ENCODE data around the gene NCOA3. TPM values are rescaled to one million over a fixed set of nuclear protein-coding genes. Genes with fewer than 3 reads are reported as not detected.
A peak's percentile ranks its signal among the peaks of the same experiment; 100 is the strongest.

Gene NCOA3
- total RNA-seq, 1 donor, result 44.5 TPM

DNA sequence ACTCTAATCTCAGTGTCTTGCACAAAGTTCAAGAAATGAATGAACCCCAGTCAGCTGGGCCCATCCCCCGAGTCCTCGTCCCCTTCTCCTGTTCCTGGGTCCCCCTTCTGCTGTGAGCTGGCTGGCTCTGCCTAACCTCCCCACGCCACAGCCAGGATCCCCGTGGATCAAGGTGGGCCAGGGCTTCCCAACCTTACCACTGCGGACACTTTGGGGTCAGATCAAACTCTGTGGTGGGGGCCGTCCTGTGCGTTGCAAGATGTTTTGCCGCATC, 167.4 kb downstream of the NCOA3 start:
- no peak overlapping the region for H3K4me3 ChIP-seq (ENCODE audit: insufficient read depth, low read length)
- H4K20me1 ChIP-seq (ENCODE audit: insufficient read depth, low read length), result peaks cover 2% of the 10 kb centered on the region
- TF ChIP-seq, protein P1, sequence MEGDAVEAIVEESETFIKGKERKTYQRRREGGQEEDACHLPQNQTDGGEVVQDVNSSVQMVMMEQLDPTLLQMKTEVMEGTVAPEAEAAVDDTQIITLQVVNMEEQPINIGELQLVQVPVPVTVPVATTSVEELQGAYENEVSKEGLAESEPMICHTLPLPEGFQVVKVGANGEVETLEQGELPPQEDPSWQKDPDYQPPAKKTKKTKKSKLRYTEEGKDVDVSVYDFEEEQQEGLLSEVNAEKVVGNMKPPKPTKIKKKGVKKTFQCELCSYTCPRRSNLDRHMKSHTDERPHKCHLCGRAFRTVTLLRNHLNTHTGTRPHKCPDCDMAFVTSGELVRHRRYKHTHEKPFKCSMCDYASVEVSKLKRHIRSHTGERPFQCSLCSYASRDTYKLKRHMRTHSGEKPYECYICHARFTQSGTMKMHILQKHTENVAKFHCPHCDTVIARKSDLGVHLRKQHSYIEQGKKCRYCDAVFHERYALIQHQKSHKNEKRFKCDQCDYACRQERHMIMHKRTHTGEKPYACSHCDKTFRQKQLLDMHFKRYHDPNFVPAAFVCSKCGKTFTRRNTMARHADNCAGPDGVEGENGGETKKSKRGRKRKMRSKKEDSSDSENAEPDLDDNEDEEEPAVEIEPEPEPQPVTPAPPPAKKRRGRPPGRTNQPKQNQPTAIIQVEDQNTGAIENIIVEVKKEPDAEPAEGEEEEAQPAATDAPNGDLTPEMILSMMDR (IDR thresholded peaks at IDR 0.05; ENCODE audit: extremely low read depth, low read depth, low read length), result no peak
- H3K79me2 ChIP-seq (ENCODE audit: insufficient read depth, low read length), result no peaks in the 10 kb centered on the region
- no peaks in the 10 kb centered on the region for H3K4me1 ChIP-seq (ENCODE audit: insufficient read depth, low read length)
- no peak overlapping the region for H3K27ac ChIP-seq (ENCODE audit: low read depth, low read length)
- H3K4me2 ChIP-seq (ENCODE audit: insufficient read depth, low read length), result no peak overlapping the region
- H3K36me3 ChIP-seq (ENCODE audit: insufficient read depth, low read length), result no peaks in the 10 kb centered on the region
- DNase-seq (ENCODE audit: insufficient read length, low spot score, missing footprints), result peak; percentile 37
- H2AFZ ChIP-seq (ENCODE audit: low read length), result no peak overlapping the region
- H3K27me3 ChIP-seq (ENCODE audit: insufficient read depth, low read length), result no peaks in the 10 kb centered on the region
- no peaks in the 10 kb centered on the region for H3K9me3 ChIP-seq (ENCODE audit: low read depth, low read length)

DNA sequence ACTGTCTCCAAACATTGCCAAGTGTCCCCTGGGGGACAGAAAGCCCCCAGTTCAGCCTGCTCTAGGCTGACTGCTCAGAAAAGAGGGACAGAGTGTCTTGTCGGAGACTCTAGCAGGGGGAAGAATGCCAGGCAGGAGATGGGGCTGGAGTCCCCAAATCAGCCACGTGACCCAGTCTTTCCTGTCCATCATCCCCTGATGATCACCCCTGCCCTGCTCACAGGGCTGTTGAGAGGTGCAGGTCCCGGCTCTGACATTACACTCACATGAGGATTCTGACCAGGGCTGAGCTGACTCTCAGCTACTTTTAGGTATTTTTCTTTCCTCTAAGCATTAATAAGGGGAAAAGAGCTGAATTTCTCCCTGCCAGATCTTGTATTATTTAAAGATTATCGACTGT, 167.8 kb downstream of the NCOA3 start:
- TF ChIP-seq, protein P1 (IDR thresholded peaks at IDR 0.05; ENCODE audit: extremely low read depth, low read depth, low read length), result no peak
- H3K27me3 ChIP-seq (ENCODE audit: insufficient read depth, low read length), result no peaks in the 10 kb centered on the region
- no peaks in the 10 kb centered on the region for H3K79me2 ChIP-seq (ENCODE audit: insufficient read depth, low read length)
- H3K4me2 ChIP-seq (ENCODE audit: insufficient read depth, low read length), result no peak overlapping the region
- no peak overlapping the region for H2AFZ ChIP-seq (ENCODE audit: low read length)
- peaks cover 2% of the 10 kb centered on the region for H4K20me1 ChIP-seq (ENCODE audit: insufficient read depth, low read length)
- H3K36me3 ChIP-seq (ENCODE audit: insufficient read depth, low read length), result no peaks in the 10 kb centered on the region
- no peak overlapping the region for H3K4me3 ChIP-seq (ENCODE audit: insufficient read depth, low read length)
- no peak overlapping the region for H3K27ac ChIP-seq (ENCODE audit: low read depth, low read length)
- no peaks in the 10 kb centered on the region for H3K4me1 ChIP-seq (ENCODE audit: insufficient read depth, low read length)
- DNase-seq (ENCODE audit: insufficient read length, low spot score, missing footprints), result peak; percentile 89
- H3K9me3 ChIP-seq (ENCODE audit: low read depth, low read length), result no peaks in the 10 kb centered on the region

DNA sequence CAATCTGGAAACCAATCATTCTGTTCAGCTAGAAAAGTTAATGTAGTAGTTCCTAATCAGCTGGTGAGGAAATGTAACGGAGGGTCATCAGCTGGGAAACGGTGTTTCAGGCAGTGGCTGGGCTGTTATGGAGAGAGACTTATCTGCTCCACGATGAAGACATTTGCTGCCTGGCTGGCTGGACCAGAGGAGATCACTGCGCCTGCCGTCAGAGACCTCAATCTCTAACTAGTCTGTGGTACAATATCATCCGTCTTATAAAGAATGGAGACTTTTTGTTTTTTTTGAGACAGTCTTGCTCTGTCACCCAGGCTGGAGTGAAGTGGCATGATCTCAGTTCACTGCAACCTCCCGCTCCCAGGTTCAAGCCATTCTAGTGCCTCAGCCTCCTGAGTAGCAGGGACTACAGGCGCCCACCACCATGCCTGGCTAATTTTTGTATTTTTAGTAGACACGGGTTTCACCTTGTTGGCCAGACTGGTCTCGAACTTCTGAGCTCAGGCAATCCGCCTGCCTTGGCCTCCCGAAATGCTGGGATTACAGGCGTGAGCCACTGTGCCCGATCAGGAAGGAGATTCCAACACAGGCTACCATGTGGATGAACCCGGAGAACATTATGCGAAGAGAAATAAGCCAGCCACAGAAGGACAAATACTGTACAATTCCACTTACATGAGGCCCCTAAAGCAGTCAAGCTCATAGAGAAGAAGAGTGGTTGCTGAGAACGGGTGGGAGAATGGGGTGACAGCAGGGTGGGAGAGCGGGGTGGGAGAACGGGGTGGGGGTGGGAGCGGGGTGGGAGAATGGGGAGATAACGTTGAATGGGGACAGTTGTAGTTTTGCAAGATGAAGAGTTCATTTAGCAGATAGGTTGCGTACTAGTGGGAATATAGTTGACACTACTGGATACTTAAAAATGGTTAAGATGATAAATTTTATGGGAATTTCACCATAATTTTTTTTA, 168.5 kb downstream of the NCOA3 start:
- Histone ChIP-seq H3K79me2 (ENCODE audit: insufficient read depth, low read length) (no peaks in the 10 kb centered on the region), H3K4me2 (ENCODE audit: insufficient read depth, low read length) (no peak overlapping the region), H3K9me3 (ENCODE audit: low read depth, low read length) (no peaks in the 10 kb centered on the region), H3K36me3 (ENCODE audit: insufficient read depth, low read length) (no peaks in the 10 kb centered on the region), H3K27ac (ENCODE audit: low read depth, low read length) (no peak overlapping the region), H3K4me3 (ENCODE audit: insufficient read depth, low read length) (no peak overlapping the region), H3K27me3 (ENCODE audit: insufficient read depth, low read length) (no peaks in the 10 kb centered on the region), H4K20me1 (ENCODE audit: insufficient read depth, low read length) (peaks cover 2% of the 10 kb centered on the region), H2AFZ (ENCODE audit: low read length) (no peak overlapping the region), H3K4me1 (ENCODE audit: insufficient read depth, low read length) (no peaks in the 10 kb centered on the region)
- DNase-seq (ENCODE audit: insufficient read length, low spot score, missing footprints), result peak; percentile 87
- TF ChIP-seq, protein P1 (IDR thresholded peaks at IDR 0.05; ENCODE audit: extremely low read depth, low read depth, low read length), result no peak

DNA sequence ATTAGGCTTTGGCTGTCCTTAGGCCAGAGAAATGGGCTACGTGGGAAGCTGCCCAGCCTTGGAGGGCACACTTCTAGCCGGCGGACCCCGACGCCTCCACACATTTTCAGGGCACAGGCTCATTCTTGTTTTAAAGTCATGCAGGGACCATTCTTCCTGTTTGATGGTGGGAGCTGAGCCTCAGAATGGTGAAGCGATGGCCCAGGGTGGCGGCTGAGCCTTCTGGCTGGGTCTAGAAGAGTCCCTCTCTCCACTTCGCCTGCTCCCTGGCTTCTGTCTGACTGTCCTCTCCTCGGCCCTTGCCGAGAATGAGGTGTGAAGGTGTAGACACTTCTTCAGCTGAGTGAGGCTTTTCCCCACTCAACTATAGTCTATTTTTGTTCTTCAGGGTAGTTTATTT, 169.2 kb downstream of the NCOA3 start:
- H3K79me2 ChIP-seq (ENCODE audit: insufficient read depth, low read length), result no peaks in the 10 kb centered on the region
- DNase-seq (ENCODE audit: insufficient read length, low spot score, missing footprints), result peak; percentile 78
- H3K4me2 ChIP-seq (ENCODE audit: insufficient read depth, low read length), result no peak overlapping the region
- H3K9me3 ChIP-seq (ENCODE audit: low read depth, low read length), result no peaks in the 10 kb centered on the region
- H3K4me3 ChIP-seq (ENCODE audit: insufficient read depth, low read length), result no peak overlapping the region
- H2AFZ ChIP-seq (ENCODE audit: low read length), result no peak overlapping the region
- H3K27ac ChIP-seq (ENCODE audit: low read depth, low read length), result no peak overlapping the region
- no peaks in the 10 kb centered on the region for H3K27me3 ChIP-seq (ENCODE audit: insufficient read depth, low read length)
- TF ChIP-seq, protein P1 (IDR thresholded peaks at IDR 0.05; ENCODE audit: extremely low read depth, low read depth, low read length), result no peak
- H3K4me1 ChIP-seq (ENCODE audit: insufficient read depth, low read length), result no peaks in the 10 kb centered on the region
- H3K36me3 ChIP-seq (ENCODE audit: insufficient read depth, low read length), result no peaks in the 10 kb centered on the region
- no peaks in the 10 kb centered on the region for H4K20me1 ChIP-seq (ENCODE audit: insufficient read depth, low read length)

All from osteoblast (primary cell).